HG03575 (cell line): ENCODE measurements around the gene NUP62.
"Not testable (repeated sequence)": the region's sequence is repeated elsewhere in the genome, so short reads cannot be mapped to it uniquely, and the experiment has no call there.

ENCODE experiments used
- ATAC-seq: cut with Tn5 transposase; IDR thresholded peaks from one replicate; pipeline ENCODE4 v1.9.1; 2021; ENCODE audit not compliant: unreplicated experiment, insufficient number of reproducible peaks, low FRiP score; ENCODE audit errors: extremely low read depth

NUP62 gene, protein sequence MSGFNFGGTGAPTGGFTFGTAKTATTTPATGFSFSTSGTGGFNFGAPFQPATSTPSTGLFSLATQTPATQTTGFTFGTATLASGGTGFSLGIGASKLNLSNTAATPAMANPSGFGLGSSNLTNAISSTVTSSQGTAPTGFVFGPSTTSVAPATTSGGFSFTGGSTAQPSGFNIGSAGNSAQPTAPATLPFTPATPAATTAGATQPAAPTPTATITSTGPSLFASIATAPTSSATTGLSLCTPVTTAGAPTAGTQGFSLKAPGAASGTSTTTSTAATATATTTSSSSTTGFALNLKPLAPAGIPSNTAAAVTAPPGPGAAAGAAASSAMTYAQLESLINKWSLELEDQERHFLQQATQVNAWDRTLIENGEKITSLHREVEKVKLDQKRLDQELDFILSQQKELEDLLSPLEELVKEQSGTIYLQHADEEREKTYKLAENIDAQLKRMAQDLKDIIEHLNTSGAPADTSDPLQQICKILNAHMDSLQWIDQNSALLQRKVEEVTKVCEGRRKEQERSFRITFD

DNA sequence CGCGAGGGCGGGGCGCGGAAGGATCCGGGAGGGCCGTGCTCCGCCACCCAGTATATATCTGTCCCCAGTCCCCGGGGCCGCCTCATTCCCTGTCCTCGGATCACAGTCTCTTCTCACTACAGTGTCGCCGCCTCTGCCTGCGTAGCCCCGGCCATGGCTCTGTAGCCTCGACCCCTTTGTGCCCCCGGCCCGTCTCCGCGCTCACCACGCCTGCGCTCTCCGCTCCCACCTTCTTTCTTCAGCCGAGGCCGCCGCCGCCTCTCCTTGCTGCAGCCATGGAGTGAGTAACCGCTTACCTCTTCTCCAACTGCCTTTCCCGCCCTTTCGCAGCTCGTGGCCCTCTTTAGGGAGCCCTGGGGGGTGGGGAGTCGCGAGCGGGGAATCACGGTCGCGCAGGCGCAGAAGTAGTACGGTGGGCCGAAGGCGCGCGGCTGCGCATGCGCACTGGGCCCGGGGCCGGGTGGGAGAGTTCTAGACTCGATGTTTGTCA is at the start of gene NUP62, which contains the start of gene ATF5:
TSS of gene NUP62 (minus strand) at position 384 of the 490 bp plus-strand sequence. CDS start 19,697 bp downstream, outside the sequence.
TSS of gene ATF5 (plus strand) at position 85 of the 490 bp plus-strand sequence. CDS start 1,646 bp downstream, outside the sequence.
- peak; percentile 17 for ATAC-seq

DNA sequence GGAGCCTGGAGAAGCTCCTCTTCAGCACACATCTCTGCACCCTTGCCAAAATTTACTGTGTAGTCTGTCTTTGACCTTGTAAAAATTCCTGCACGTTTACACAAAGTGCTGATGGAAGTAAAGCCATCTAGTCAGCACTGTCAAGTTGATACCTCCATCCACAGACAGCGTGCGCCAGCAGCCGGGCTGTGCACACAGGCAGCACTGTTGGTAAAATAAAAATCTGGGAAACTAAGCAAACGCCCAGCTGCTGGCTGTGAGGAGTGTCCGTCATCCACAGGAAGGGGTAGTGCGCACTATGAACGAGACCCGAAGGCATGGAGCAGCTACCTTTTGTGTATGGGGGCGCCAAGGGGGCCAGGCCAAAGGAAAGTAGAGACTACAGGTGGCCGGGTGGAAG is 49.0 kb upstream of the NUP62 start:
- no peak for ATAC-seq

DNA sequence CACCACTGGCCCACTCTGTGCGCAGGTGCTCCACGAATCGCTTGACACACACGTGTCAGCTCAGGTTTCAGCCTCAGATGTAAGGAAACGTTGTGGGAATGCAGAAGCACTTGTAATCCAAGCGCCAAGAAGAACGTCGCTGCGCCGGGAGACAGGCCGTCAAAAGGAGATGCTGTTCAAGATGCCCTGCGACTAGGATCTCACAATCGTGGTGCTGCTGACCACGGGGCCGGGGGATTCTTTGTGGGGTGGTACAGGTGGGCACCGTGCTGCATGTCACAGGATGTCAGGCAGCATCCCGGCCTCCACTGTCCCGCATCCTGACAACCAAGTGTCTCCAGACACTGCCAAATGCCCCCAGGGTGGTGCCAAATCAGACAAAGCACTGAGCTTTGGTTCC is 48.6 kb upstream of the NUP62 start:
- ATAC-seq, result no peak

DNA sequence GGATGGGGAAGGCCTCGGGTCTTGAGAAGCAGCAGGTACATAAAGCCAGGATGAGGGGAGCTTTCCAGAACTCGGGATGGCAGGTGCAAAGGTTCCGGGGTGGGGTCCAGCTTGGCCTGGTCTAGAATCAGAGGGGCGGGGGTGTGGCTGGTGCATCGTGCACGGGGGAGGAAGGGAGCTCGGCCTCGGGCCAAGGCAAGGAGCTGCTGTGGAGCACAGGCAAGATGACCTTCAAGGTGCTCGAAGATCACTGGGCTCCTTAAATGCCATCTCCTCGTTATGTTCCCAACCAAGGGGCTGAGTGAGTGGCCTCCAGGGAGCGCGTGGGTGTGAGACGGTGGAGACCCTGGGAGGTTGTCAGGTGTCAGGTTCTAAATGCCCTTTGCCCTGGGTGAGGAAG is 47.8 kb upstream of the NUP62 start:
- ATAC-seq, result no peak

DNA sequence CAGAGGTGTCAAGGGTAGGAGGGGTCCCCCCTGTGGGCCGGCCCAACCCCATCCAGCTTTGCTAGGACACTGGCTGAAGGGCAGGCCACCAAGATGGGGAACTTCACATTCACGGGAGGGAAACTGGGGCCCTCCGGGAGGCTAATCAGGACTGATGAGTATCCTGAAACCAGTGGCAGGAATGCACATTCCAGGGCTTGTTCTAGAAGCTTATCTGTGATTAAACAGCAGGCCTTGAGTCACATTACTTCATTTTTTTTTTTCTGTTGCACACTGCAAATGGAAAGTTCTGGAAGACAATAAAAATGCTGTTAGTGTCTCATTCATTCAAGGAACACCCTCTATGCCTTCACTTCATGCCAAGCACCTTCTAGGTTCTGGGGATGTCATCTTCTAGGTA is 47.2 kb upstream of the NUP62 start:
- ATAC-seq, result no peak

DNA sequence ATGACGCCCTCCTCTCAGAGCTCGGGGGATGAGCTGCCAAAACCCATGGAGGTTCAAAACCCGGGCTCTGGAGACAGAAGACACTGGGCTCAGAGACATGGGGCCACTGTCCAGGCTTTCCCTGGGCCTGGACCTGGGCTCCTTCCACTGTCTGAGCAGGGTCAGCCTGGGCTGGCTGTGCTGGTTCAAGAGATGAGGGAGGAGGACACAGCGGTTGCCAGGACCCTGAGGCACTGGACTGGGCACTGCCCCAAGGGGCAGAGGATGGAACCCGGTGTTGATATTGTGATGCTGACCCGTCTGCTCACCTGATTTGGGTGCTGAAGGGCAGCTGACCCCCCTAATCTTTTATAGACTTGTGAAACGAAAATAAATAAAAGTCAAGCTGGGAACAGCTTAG is 45.7 kb upstream of the NUP62 start:
- no peak for ATAC-seq

DNA sequence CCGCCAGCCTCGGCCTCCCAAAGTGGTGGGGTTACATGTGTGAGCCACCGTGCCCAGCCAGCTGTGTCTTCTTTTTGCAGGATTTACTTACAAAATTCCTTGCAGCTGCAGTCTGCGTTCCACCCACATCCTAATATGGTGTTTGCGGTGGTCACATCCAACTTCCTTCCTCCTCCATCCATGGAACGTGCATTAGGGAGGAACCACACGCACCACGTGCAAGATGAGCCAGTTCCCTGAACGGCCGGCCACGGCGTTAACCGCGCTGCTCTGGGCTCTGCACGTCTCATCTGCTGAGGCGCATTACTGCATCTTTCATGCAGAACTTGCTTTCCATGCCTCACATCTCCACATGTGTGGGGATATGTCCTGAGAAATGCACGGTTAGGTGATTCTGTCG is 44.7 kb upstream of the NUP62 start:
- no peak for ATAC-seq

DNA sequence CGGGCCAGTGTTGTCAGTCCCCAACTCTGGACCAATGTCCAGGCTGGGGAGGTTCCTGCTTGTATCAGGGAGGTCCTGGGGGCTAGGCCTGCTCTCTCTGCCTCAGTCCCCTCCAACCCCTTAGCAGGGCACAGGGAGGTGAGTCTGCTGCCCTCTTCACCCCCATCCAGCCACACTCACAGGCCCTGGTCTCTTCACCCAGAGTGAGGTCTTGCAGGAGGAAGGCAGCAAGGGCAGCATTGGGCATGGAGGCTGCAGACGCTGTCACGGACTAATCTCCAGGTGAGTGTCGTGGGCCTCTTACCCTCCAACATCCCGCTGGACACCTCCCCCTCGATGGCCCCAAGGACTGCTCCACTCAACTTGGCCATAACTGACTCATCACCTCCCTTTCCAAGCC is 43.5 kb upstream of the NUP62 start:
- no peak for ATAC-seq

DNA sequence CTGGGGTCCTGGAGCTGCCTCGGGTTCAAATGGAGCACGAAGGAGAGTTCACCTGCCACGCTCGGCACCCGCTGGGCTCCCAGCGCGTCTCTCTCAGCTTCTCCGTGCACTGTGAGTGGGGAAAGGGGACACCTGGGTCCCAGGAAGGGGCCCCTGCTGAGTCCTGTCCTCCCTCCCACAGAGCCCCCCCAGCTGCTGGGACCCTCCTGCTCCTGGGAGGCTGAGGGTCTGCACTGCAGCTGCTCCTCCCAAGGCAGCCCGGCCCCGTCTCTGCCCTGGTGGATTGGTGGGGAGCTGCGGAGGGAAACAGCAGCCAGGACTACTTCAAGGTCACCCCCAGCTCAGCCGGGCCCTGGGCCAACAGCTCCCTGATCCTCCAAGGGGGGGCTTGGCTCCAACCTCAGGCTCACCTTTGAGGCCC is 42.7 kb upstream of the NUP62 start:
- ATAC-seq, result no peak

DNA sequence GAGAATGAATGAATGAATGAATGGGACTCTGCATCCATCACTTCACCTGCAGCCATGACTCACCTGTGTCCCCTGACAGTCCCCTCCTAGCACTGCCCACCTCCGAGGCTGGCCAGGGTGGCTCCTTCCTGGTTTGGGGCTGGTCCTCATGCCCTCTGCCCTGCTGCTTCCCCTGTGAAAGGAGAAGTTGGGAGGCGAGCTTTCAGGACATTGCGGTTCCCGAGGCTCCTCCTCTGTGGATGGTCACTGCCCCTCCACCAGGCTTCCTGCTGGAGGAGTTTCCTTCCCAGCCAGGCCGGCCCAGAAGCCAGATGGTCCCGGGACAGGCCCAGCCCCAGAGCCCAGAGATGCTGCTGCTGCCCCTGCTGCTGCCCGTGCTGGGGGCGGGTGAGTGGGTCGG is 40.1 kb upstream of the NUP62 start:
- not testable (repeated sequence) for ATAC-seq

DNA sequence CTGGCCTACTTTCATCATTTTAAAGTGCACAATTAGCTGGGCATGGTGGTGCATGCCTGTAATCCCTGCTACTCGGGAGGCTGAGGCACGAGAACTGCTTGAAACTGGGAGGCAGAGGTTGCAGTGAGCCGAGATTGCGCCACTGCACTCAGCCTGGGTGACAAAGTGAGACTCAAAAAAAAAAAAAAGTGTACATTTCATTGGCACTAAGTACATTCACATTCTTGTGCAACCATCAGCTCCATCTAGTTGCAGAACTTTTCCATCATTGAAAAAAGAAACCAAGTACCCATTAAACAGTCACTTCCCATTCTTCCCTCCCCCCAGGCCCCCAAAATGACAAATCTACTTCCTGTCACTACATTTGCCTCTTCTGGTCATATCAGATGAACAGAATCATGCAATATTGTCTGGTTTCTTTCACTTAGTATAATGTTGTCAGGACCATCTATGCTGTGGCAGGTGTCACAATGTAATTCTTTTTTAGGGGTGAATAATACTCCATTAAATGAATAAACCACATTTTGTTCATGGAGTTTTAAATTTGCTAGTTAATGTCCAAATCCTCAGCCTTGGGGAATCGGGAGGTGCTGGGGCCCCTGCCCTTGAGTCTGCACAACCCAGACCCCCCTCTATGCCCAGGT is 39.1 kb upstream of the NUP62 start:
- ATAC-seq, result no peak

DNA sequence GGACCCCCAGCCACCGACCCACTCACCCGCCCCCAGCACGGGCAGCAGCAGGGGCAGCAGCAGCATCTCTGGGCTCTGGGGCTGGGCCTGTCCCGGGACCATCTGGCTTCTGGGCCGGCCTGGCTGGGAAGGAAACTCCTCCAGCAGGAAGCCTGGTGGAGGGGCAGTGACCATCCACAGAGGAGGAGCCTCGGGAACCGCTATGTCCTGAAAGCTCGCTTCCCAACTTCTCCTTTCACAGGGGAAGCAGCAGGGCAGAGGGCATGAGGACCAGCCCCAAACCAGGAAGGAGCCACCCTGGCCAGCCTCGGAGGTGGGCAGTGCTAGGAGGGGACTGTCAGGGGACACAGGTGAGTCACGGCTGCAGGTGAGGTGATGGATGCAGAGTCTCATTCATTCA is 31.7 kb upstream of the NUP62 start, which contains the start of gene SIGLEC11:
TSS of gene SIGLEC11 (minus strand) at position 193 of the 400 bp plus-strand sequence. CDS start at position 102, 91 bp downstream.
- ATAC-seq, result not testable (repeated sequence)

DNA sequence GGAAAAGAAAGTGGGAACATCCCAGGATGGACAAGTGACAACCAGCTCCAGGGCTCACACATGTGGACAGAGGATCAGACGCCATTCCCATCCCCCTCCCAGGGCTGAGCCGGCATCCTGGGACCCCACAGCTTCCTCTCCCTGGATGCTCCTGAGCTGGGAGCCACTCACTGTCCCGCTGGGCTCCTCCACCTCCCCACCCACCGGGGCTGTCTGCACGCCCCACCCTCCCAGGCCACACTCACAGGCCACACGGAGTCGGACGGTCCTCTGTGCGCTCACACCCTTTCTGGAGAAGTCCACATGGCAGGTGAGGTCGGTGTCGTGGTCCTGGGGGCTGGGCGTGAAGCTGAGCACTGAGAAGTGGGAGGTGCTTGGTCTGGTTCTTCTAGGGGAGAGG is 30.6 kb upstream of the NUP62 start:
- not testable (repeated sequence) for ATAC-seq

DNA sequence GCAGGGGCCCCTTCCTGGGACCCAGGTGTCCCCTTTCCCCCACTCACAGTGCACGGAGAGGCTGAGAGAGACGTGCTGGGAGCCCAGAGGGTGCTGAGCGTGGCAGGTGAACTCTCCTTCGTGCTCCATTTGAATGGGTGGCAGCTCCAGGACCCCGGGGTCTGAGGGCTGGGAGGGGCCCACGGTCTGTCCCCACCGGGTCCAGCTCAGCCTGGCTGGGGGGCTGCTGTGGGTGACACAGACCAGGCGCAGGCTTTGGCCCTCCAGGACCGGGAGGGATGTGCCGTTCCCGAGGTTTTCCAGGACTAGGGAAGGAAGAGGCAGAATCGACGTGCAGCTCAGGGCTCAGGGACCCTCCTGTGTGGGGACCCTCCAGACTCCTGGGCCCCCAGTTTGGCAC is 29.3 kb upstream of the NUP62 start:
- not testable (repeated sequence) for ATAC-seq

DNA sequence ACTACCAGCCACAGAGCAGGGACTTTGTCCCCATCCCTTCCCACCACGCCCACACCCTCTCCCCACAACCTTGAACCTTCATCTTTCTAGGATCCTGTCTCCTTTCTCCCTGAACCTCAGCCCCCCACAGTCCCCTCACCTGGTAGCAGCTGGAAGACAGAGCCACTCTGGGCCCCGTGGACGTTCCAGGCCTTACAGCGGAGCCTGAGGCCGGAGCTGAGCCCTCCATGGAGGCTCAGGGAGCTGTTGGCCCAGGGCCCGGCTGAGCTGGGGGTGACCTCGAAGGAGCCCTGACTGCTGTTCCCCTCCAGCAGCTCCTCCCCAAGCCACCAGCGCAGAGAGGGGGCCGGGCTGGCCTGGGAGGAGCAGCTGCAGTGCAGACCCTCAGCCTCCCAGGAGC is 28.8 kb upstream of the NUP62 start:
- ATAC-seq, result not testable (repeated sequence)

DNA sequence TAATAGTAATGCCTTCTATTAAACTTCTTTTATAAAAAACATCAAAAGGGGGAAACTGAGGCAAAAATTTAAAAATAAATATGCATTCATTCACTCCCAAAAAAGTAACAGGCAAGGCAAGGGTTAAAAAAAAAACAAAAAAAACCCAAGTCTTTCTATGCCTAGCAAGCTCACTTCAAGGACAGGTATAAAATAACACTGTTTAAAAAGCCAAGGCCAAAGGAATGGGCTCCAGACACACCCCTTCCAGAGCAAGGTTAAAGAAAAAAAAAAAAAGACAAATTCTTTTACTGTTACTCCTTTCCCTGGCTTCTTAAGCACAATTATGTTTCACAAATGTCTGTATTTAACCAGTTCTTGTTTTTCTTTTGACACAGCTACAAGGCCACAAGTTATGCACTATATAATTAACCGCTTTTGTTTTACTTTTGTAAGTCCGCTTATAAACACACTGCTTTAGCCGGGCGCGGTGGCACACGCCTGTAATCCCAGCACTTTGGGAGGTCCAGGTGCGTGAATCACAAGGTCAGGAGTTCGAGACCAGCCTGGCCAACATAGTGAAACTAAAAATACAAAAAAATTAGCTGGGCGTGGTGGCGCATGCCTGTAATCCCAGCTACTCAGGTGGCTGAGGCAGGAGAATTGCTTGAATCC is 28.1 kb upstream of the NUP62 start:
- ATAC-seq, result no peak

DNA sequence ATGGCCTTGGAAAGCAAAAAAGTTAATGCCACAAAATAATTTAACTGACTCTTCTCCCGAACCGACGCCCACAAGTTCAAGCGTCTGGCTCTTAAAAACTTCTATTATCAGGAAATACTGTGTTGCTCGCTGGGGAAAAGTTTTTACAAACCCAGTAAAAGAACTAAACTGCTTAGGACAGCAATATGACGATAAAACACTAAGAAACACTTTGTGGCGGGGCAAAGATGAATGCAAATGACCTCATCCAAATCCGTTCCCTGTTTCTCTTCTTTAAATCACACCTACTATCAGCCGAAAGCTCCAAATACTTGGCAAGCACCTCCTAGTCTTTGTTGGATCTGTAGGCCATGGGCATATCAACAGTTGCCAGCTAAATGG is 26.8 kb upstream of the NUP62 start:
- ATAC-seq, result no peak

DNA sequence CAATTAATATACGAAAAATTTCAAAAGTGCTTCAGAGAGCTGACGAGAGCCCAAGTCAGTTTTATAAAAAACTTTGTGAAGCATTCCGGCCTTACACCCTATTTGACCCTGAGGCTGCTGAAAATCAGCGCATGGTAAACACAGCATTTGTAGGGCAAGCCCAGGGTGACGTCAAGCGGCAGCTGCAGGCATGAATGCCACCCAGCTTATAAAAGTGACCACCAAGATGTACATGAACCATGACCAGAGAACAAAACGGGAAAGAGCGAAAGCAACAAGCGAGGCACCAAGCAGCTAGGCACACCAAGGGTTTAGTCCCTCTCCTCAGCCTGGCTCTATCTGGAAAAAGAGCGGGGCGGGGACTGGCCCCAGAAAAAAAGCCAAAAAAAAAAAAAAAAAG is 25.6 kb upstream of the NUP62 start:
- ATAC-seq, result no peak

DNA sequence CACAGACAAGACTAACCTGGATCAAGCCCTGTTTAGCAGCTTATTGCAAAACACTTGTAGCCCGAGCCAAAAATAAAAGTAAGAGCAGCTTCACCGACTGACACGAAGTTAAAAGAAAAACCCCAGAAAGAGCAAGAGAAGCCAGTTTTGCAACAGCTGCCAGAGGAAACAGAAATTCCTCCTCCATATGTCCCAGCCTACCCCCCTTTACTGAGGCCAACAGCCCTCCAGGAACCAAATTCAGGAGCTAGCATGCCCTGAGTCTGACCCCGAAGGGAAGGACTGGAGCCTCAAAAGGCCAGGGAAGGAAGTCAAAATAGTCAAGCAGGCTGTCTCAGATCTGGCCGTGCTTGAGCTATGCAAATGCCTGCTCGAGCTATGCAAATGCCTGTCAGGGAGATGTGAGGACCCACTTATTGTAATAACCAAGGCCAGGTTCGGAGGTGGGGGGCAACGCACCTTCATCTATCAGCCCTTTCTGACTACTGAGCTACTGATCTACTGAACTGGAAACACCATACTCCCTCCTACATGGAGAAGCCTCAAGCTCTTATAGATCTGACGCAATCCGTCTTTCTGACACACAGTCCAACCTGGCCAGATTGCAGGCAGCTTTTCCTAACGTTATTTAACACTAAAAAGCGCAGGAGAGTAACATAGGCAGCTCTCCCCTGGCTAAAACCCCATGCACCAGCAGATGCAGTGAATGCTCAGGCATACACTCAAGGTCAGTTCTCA is 25.0 kb upstream of the NUP62 start:
- no peak for ATAC-seq
